Measurements from ENCODE around the gene MARCHF4.

DNA sequence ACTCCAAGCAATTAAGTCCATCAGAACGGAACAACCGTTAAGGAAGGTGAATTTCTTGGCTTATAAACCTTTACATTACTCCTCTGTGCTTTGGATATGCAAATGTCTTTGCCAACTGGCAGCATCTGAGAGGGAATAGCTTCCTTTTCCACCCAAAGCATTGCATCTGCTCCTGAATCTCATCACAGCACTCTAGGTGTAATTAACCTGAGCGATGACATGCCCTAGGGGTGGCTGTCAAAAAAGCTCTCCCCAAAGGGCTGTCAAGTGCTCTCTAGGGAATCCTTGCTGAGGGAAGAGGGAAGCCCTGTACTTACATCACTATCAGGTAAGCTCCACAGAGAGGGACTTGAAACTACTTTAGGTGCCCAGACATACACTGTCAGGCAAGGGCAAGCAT, 34.5 kb upstream of the MARCHF4 start:
- TF ChIP-seq EZH2phosphoT487 (IDR thresholded peaks at IDR 0.05; ENCODE audit: borderline replicate concordance) = no peak
- TF ChIP-seq, protein P1, sequence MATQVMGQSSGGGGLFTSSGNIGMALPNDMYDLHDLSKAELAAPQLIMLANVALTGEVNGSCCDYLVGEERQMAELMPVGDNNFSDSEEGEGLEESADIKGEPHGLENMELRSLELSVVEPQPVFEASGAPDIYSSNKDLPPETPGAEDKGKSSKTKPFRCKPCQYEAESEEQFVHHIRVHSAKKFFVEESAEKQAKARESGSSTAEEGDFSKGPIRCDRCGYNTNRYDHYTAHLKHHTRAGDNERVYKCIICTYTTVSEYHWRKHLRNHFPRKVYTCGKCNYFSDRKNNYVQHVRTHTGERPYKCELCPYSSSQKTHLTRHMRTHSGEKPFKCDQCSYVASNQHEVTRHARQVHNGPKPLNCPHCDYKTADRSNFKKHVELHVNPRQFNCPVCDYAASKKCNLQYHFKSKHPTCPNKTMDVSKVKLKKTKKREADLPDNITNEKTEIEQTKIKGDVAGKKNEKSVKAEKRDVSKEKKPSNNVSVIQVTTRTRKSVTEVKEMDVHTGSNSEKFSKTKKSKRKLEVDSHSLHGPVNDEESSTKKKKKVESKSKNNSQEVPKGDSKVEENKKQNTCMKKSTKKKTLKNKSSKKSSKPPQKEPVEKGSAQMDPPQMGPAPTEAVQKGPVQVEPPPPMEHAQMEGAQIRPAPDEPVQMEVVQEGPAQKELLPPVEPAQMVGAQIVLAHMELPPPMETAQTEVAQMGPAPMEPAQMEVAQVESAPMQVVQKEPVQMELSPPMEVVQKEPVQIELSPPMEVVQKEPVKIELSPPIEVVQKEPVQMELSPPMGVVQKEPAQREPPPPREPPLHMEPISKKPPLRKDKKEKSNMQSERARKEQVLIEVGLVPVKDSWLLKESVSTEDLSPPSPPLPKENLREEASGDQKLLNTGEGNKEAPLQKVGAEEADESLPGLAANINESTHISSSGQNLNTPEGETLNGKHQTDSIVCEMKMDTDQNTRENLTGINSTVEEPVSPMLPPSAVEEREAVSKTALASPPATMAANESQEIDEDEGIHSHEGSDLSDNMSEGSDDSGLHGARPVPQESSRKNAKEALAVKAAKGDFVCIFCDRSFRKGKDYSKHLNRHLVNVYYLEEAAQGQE (IDR thresholded peaks at IDR 0.05; ENCODE audit: low read depth) = no peak
- TF ChIP-seq, protein P2, sequence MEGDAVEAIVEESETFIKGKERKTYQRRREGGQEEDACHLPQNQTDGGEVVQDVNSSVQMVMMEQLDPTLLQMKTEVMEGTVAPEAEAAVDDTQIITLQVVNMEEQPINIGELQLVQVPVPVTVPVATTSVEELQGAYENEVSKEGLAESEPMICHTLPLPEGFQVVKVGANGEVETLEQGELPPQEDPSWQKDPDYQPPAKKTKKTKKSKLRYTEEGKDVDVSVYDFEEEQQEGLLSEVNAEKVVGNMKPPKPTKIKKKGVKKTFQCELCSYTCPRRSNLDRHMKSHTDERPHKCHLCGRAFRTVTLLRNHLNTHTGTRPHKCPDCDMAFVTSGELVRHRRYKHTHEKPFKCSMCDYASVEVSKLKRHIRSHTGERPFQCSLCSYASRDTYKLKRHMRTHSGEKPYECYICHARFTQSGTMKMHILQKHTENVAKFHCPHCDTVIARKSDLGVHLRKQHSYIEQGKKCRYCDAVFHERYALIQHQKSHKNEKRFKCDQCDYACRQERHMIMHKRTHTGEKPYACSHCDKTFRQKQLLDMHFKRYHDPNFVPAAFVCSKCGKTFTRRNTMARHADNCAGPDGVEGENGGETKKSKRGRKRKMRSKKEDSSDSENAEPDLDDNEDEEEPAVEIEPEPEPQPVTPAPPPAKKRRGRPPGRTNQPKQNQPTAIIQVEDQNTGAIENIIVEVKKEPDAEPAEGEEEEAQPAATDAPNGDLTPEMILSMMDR (IDR thresholded peaks at IDR 0.05 in 2 of 3, conservative IDR thresholded peaks at IDR 0.05 in 1 of 3; ENCODE audit: borderline replicate concordance in 1 of 3, insufficient read depth in 1 of 3, low read depth in 2 of 3, low read length in 2 of 3) = no peak
- TF ChIP-seq JUND (IDR thresholded peaks at IDR 0.05) = no peak
- no peak for TF ChIP-seq SRF (IDR thresholded peaks at IDR 0.05; ENCODE audit: low read depth)
- TF ChIP-seq ZFX (IDR thresholded peaks at IDR 0.05) = no peak
- no peak for TF ChIP-seq FOSL1 (IDR thresholded peaks at IDR 0.05; ENCODE audit: low read depth)
- TF ChIP-seq EGR1 (IDR thresholded peaks at IDR 0.05; ENCODE audit: low read depth) = no peak

Measured in HCT116 (cell line).